HepG2 (cell line): ENCODE measurements around the gene SNRNP48. TPM values are rescaled to one million over a fixed set of nuclear protein-coding genes. Genes with fewer than 3 reads are reported as not detected.
A peak's percentile ranks its signal among the peaks of the same experiment; 100 is the strongest.

Source experiments
- ETV5 ChIP-seq: IDR thresholded peaks from 2 replicates; pipeline ENCODE4 v1.6.1; 2018; ENCODE audit warnings: missing biosample characterization, missing genetic modification reagents, inconsistent platforms, borderline replicate concordance
- HCFC1 ChIP-seq: fragments of 150-350 bp; IDR thresholded peaks from 2 replicates; pipeline ENCODE4 v1.6.1; 2014; ENCODE audit warnings: low read depth, low read length
- HDAC1 ChIP-seq: sonication (generic); formaldehyde crosslinking; IDR thresholded peaks from 2 replicates; pipeline ENCODE4 v1.5.1; 2020; ENCODE audit warnings: mild to moderate bottlenecking, missing genetic modification reagents
- MEIS2 ChIP-seq: sonication (generic); formaldehyde crosslinking; IDR thresholded peaks from 2 replicates; pipeline ENCODE4 v1.9.0; 2021; ENCODE audit warnings: mild to moderate bottlenecking, missing genetic modification reagents
- RBFOX2 ChIP-seq: fragments of 200-400 bp; formaldehyde crosslinking; IDR thresholded peaks from 2 replicates; pipeline ENCODE4 v1.6.1; 2017; ENCODE audit warnings: low read depth, mild to moderate bottlenecking, low read length
- RFXAP ChIP-seq: sonication (generic); formaldehyde crosslinking; IDR thresholded peaks from 2 replicates; pipeline ENCODE4 v1.4.0; 2020; ENCODE audit warnings: missing genetic modification reagents, borderline replicate concordance
- RXRB ChIP-seq: IDR thresholded peaks from 2 replicates; pipeline ENCODE4 v1.6.1; 2016; ENCODE audit warnings: borderline replicate concordance, missing genetic modification reagents, missing compliant biosample characterization
- SAP130 ChIP-seq: IDR thresholded peaks from 2 replicates; pipeline ENCODE4 v1.6.1; 2016; ENCODE audit warnings: low read depth
- SOX6 ChIP-seq, 2 experiments: fragments of 450-650 bp in 1 of 2; sonication (generic) in 1 of 2; formaldehyde crosslinking in 1 of 2; IDR thresholded peaks; 2 replicates each; pipeline versions ENCODE4 v1.4.0 to v1.6.1; 2017 to 2020; ENCODE audit warnings: antibody characterized with exemption in 1 of 2, mild to moderate bottlenecking in 1 of 2, missing genetic modification reagents in 1 of 2
- SP2 ChIP-seq: sonication (generic); formaldehyde crosslinking; IDR thresholded peaks from 2 replicates; pipeline ENCODE4 v1.5.1; 2020; ENCODE audit warnings: mild to moderate bottlenecking, missing genetic modification reagents
- TEAD3 ChIP-seq: optimal IDR thresholded peaks from 2 replicates; pipeline ENCODE3; 2016; ENCODE audit warnings: borderline replicate concordance
- ZMYM4 ChIP-seq: sonication (generic); formaldehyde crosslinking; IDR thresholded peaks from 2 replicates; pipeline ENCODE4 v1.8.1; 2023; ENCODE audit warnings: mild to moderate bottlenecking, missing genetic modification reagents
- polyA plus RNA-seq, 8 experiments: library from polyadenylated mRNA; depleted of rRNA in 3 of 8; stranded (reverse) in 7 of 8; unstranded in 1 of 8; fragments of >200 nt; fragmentation: Illumina TruSeq in 4 of 8; extraction: Trizol in 4 of 8; gene quantifications; 2 replicates each; pipeline versions ENCODE4 v1.2.1 to v1.2.3, GENCODE V29; 2011 to 2016; ENCODE audit warnings: low read depth in 4 of 8, missing spikeins in 1 of 8, mixed read lengths in 1 of 8; ENCODE audit not compliant: insufficient read depth in 1 of 8
- total RNA-seq, 5 experiments: library from RNA; depleted of rRNA; stranded (reverse); fragments of >200 nt; fragmentation: Illumina TruSeq; extraction: Trizol; gene quantifications; 2 replicates each; pipeline ENCODE4 v1.2.3, GENCODE V29; 2016; ENCODE audit warnings: low read depth in 1 of 5
- TF ChIP-seq, protein P1 (sequence below): sonication (generic); formaldehyde crosslinking; IDR thresholded peaks from 2 replicates; pipeline ENCODE4 v1.5.0; 2020; ENCODE audit warnings: mild to moderate bottlenecking, missing genetic modification reagents, borderline replicate concordance
- TF ChIP-seq, protein P2 (sequence below): sonication (generic); formaldehyde crosslinking; IDR thresholded peaks from 2 replicates; pipeline ENCODE4 v1.4.0; 2020; ENCODE audit warnings: missing genetic modification reagents, borderline replicate concordance
- TF ChIP-seq, protein P3 (sequence below): sonication (generic); formaldehyde crosslinking; IDR thresholded peaks from 2 replicates; pipeline ENCODE4 v1.8.1; 2023; ENCODE audit warnings: missing genetic modification reagents, inconsistent platforms, borderline replicate concordance
- TF ChIP-seq, protein P4 (sequence below): sonication (generic); formaldehyde crosslinking; conservative IDR thresholded peaks from 2 replicates; pipeline ENCODE4 v1.4.0; 2020; ENCODE audit warnings: mild to moderate bottlenecking, missing genetic modification reagents, moderate library complexity

The SNRNP48 gene
- total and polyA plus RNA-seq, 2 of the 13 experiments (the other 11 are each of a cell fraction or from before 2014, with no cell fraction given), result 17.5 to 47.5 TPM

DNA sequence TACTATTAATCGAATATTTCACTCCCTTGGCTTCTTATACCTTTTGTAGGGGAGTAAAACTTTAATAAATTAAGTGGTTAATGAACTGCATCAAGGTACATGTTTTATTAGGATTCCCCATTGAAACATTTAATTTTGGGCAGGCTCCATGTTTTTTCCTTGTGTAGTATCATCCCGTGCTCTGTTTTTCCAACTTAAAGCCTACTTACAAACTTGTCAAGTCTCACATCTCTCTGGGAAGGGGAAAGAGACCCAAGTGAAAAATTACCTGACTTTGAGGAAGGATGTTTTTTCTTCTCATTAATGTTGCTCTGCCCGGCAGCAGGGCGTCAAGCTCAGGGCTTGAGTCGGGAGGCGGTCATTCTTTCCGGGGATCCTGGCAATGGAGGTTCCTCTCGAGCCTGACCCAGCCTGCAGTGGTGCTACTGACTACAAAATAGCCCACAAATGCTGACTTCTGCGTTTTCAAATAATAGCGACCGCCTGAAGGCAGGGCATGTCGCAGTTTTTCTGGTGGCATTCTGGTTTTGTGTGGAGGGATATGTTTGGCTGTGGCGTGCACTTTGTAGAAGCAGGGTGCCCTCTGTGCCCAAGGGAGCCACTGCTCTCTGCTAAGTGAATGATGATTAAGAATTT is 46.1 kb upstream of the SNRNP48 start (continued):
- TF ChIP-seq SOX6 (IDR thresholded peaks at IDR 0.05) (no peak), SOX6 (CRISPR knock-in tag; IDR thresholded peaks at IDR 0.05) (peak; percentile 42; the same call in 1 of the 2 replicates), SP2 (no peak), ETV5 (CRISPR knock-in tag) (0 out of 2 replicates have a peak, but pooled peaks have one; percentile 16), HDAC1 (CRISPR knock-in tag) (no peak; the same call in 1 of the 2 replicates), MEIS2 (CRISPR knock-in tag) (peak; percentile 40; the same call in 1 of the 2 replicates), ZMYM4 (CRISPR knock-in tag) (0 out of 2 replicates have a peak, but pooled peaks have one; percentile 29), RXRB (CRISPR knock-in tag) (no peak), RFXAP (CRISPR knock-in tag) (no peak), TEAD3 (CRISPR knock-in tag) (peak; percentile 22), SAP130 (CRISPR knock-in tag) (peak; percentile 79), HCFC1 (no peak), RBFOX2 (peak; percentile 49; the same call in 1 of the 2 replicates)
- TF ChIP-seq, protein P1, sequence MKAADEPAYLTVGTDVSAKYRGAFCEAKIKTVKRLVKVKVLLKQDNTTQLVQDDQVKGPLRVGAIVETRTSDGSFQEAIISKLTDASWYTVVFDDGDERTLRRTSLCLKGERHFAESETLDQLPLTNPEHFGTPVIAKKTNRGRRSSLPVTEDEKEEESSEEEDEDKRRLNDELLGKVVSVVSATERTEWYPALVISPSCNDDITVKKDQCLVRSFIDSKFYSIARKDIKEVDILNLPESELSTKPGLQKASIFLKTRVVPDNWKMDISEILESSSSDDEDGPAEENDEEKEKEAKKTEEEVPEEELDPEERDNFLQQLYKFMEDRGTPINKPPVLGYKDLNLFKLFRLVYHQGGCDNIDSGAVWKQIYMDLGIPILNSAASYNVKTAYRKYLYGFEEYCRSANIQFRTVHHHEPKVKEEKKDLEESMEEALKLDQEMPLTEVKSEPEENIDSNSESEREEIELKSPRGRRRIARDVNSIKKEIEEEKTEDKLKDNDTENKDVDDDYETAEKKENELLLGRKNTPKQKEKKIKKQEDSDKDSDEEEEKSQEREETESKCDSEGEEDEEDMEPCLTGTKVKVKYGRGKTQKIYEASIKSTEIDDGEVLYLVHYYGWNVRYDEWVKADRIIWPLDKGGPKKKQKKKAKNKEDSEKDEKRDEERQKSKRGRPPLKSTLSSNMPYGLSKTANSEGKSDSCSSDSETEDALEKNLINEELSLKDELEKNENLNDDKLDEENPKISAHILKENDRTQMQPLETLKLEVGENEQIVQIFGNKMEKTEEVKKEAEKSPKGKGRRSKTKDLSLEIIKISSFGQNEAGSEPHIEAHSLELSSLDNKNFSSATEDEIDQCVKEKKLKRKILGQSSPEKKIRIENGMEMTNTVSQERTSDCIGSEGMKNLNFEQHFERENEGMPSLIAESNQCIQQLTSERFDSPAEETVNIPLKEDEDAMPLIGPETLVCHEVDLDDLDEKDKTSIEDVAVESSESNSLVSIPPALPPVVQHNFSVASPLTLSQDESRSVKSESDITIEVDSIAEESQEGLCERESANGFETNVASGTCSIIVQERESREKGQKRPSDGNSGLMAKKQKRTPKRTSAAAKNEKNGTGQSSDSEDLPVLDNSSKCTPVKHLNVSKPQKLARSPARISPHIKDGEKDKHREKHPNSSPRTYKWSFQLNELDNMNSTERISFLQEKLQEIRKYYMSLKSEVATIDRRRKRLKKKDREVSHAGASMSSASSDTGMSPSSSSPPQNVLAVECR (CRISPR knock-in tag), result peak; percentile 31; the same call in 1 of the 2 replicates
- TF ChIP-seq, protein P2, sequence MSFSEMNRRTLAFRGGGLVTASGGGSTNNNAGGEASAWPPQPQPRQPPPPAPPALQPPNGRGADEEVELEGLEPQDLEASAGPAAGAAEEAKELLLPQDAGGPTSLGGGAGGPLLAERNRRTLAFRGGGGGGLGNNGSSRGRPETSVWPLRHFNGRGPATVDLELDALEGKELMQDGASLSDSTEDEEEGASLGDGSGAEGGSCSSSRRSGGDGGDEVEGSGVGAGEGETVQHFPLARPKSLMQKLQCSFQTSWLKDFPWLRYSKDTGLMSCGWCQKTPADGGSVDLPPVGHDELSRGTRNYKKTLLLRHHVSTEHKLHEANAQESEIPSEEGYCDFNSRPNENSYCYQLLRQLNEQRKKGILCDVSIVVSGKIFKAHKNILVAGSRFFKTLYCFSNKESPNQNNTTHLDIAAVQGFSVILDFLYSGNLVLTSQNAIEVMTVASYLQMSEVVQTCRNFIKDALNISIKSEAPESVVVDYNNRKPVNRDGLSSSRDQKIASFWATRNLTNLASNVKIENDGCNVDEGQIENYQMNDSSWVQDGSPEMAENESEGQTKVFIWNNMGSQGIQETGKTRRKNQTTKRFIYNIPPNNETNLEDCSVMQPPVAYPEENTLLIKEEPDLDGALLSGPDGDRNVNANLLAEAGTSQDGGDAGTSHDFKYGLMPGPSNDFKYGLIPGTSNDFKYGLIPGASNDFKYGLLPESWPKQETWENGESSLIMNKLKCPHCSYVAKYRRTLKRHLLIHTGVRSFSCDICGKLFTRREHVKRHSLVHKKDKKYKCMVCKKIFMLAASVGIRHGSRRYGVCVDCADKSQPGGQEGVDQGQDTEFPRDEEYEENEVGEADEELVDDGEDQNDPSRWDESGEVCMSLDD (CRISPR knock-in tag), result no peak
- TF ChIP-seq, protein P3, sequence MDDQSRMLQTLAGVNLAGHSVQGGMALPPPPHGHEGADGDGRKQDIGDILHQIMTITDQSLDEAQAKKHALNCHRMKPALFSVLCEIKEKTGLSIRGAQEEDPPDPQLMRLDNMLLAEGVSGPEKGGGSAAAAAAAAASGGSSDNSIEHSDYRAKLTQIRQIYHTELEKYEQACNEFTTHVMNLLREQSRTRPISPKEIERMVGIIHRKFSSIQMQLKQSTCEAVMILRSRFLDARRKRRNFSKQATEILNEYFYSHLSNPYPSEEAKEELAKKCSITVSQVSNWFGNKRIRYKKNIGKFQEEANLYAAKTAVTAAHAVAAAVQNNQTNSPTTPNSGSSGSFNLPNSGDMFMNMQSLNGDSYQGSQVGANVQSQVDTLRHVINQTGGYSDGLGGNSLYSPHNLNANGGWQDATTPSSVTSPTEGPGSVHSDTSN (CRISPR knock-in tag), result peak; percentile 55; the same call in 1 of the 2 replicates
- TF ChIP-seq, protein P4, sequence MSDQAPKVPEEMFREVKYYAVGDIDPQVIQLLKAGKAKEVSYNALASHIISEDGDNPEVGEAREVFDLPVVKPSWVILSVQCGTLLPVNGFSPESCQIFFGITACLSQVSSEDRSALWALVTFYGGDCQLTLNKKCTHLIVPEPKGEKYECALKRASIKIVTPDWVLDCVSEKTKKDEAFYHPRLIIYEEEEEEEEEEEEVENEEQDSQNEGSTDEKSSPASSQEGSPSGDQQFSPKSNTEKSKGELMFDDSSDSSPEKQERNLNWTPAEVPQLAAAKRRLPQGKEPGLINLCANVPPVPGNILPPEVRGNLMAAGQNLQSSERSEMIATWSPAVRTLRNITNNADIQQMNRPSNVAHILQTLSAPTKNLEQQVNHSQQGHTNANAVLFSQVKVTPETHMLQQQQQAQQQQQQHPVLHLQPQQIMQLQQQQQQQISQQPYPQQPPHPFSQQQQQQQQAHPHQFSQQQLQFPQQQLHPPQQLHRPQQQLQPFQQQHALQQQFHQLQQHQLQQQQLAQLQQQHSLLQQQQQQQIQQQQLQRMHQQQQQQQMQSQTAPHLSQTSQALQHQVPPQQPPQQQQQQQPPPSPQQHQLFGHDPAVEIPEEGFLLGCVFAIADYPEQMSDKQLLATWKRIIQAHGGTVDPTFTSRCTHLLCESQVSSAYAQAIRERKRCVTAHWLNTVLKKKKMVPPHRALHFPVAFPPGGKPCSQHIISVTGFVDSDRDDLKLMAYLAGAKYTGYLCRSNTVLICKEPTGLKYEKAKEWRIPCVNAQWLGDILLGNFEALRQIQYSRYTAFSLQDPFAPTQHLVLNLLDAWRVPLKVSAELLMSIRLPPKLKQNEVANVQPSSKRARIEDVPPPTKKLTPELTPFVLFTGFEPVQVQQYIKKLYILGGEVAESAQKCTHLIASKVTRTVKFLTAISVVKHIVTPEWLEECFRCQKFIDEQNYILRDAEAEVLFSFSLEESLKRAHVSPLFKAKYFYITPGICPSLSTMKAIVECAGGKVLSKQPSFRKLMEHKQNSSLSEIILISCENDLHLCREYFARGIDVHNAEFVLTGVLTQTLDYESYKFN (CRISPR knock-in tag), result no peak
